Activated T-cell treated with anti-CD3 and anti-CD28 coated beads for 1 hour (primary cell): ENCODE measurements around the gene NAP1L5.

Experiments
- DNase-seq: peaks from one replicate; pipeline ENCODE4 v3.0.0-alpha.2; 2020; ENCODE audit warnings: low read depth

NAP1L5 gene

GRCh38 chr4:88722276-88722780, 24.7 kb upstream of the NAP1L5 start:
- no peak for DNase-seq

GRCh38 chr4:88720451-88721428, 23.1 kb upstream of the NAP1L5 start:
- DNase-seq: no peak

- DNase-seq: no peak
These were observed 21.8 kb upstream of the NAP1L5 start for GRCh38 chr4:88719381-88719780.

GRCh38 chr4:88718098-88718497, 20.5 kb upstream of the NAP1L5 start:
- DNase-seq: no peak

- no peak for DNase-seq
These were observed 16.2 kb upstream of the NAP1L5 start for GRCh38 chr4:88713782-88714181.

GRCh38 chr4:88709989-88710388, 12.4 kb upstream of the NAP1L5 start:
- no peak for DNase-seq

GRCh38 chr4:88706574-88706973, 8.9 kb upstream of the NAP1L5 start:
- no peak for DNase-seq

- DNase-seq: no peak
These were observed 8.3 kb upstream of the NAP1L5 start for GRCh38 chr4:88705805-88706492.

- no peak for DNase-seq
These were observed 7.6 kb upstream of the NAP1L5 start for GRCh38 chr4:88705223-88705622.

GRCh38 chr4:88702782-88703181, 5.2 kb upstream of the NAP1L5 start:
- DNase-seq: no peak

GRCh38 chr4:88698519-88698918, 890 bp upstream of the NAP1L5 start:
- no peak for DNase-seq

- DNase-seq: no peak
These were observed 488 bp downstream of the NAP1L5 start for GRCh38 chr4:88697141-88697540.

- no peak for DNase-seq
These were observed 999 bp downstream of the NAP1L5 start for GRCh38 chr4:88696630-88697029.

- no peak for DNase-seq
These were observed 3.8 kb downstream of the NAP1L5 start for GRCh38 chr4:88693792-88694191.

GRCh38 chr4:88690355-88690754, 7.3 kb downstream of the NAP1L5 start:
- DNase-seq: no peak

- DNase-seq: no peak
These were observed 16.4 kb downstream of the NAP1L5 start for GRCh38 chr4:88681209-88681608.

- no peak for DNase-seq
These were observed 22.1 kb downstream of the NAP1L5 start for GRCh38 chr4:88675543-88675942.

GRCh38 chr4:88674979-88675378, 22.6 kb downstream of the NAP1L5 start:
- DNase-seq: no peak

GRCh38 chr4:88674565-88674964, 23.1 kb downstream of the NAP1L5 start:
- no peak for DNase-seq

GRCh38 chr4:88673886-88674285, 23.7 kb downstream of the NAP1L5 start:
- no peak for DNase-seq

GRCh38 chr4:88672987-88673386, 24.6 kb downstream of the NAP1L5 start:
- DNase-seq: no peak

GRCh38 chr4:88661739-88662138, 35.9 kb downstream of the NAP1L5 start:
- DNase-seq: no peak
